H1 (cell line): ENCODE measurements around the gene GPR157. TPM values are rescaled to one million over a fixed set of nuclear protein-coding genes. Genes with fewer than 3 reads are reported as not detected.

Experiments
- microRNA counts: library from miRNA; unstranded; fragments of <30 nt; microRNA quantifications from one replicate; lab custom pipeline; 2015
- polyA plus RNA-seq, 7 experiments: library from polyadenylated mRNA; depleted of rRNA in 3 of 7; stranded (reverse) in 5 of 7; unstranded in 2 of 7; fragments of >200 nt in 5 of 7; fragments of 200-250 nt in 2 of 7; gene quantifications; 1 replicate in 5 of 7; 2 replicates in 1 of 7; 4 replicates in 1 of 7; pipeline versions ENCODE4 v1.2.1 to v1.2.3, GENCODE V29; 2011 to 2013; ENCODE audit warnings: missing spikeins in 2 of 7, mixed read lengths in 2 of 7
- small RNA-seq: library from polyadenylated mRNA; stranded (forward); fragments of <200 nt; extraction: miRNeasy Mini kit (QIAGEN cat#:217004); gene quantifications from one replicate; pipeline ENCODE3, GENCODE V24; 2013; ENCODE audit not compliant: insufficient read depth
- total RNA-seq: library from RNA; stranded (reverse); fragmentation: NEBNext Ultra II Directional; extraction: Animal tissue kit (Norgen Biotek cat#: 25700); gene quantifications from 2 replicates; pipeline ENCODE4 v1.2.1, GENCODE V29; 2021

GPR157 gene
- total and polyA plus RNA-seq, 2 of the 8 experiments (the other 6 are each of a cell fraction or from before 2014, with no cell fraction given) = 1.0 to 11.0 TPM

MicroRNA genes within 50 kb of the gene (microRNA counts, 767-probe panel; counts per million panel counts)
- 879 counts per million, percentile 95 among the panel's probes with 10 or more counts for microRNA hsa-miR-34a-5p (lab: Ali Mortazavi, UCI)

Small RNA genes lying within 50 kb of the gene (small RNA-seq; reads per million reads assigned to genes)
- not detected for gene RF00424

Other genes with a start within 250 kb of the GPR157 start
- gene CA6, start 183.2 kb downstream of the GPR157 start, total RNA-seq = not detected in 2 replicates
- not detected in 2 replicates for gene CA6, start 183.2 kb downstream of the GPR157 start, polyA plus RNA-seq (2011; rRNA removed)
- not detected in 2 replicates for gene SLC2A7, start 102.7 kb downstream of the GPR157 start, total RNA-seq
- gene SLC2A7, start 102.7 kb downstream of the GPR157 start, polyA plus RNA-seq (2011; rRNA removed) = not detected in 2 replicates
- gene SLC2A5, start 59.5 kb downstream of the GPR157 start, total RNA-seq = not detected in 2 replicates
- 0.12 and 0.14 TPM in 2 replicates for gene SLC2A5, start 59.5 kb downstream of the GPR157 start, polyA plus RNA-seq (2011; rRNA removed)
- 3.8 and 4.0 TPM in 2 replicates for gene H6PD, start 105.7 kb upstream of the GPR157 start, total RNA-seq
- gene H6PD, start 105.7 kb upstream of the GPR157 start, polyA plus RNA-seq (2011; rRNA removed) = 3.6 and 5.0 TPM in 2 replicates
- gene SPSB1, start 163.8 kb upstream of the GPR157 start, total RNA-seq = 4.0 and 5.3 TPM in 2 replicates
- gene SPSB1, start 163.8 kb upstream of the GPR157 start, polyA plus RNA-seq (2011; rRNA removed) = 6.4 and 8.2 TPM in 2 replicates